Neural cell (in vitro differentiated cells): Measurements from ENCODE around the gene HPSE2.

ENCODE experiments used
- CTCF ChIP-seq: fragments of 450-650 bp; IDR thresholded peaks from 2 replicates; pipeline ENCODE4 v1.5.1; 2014; ENCODE audit warnings: antibody characterized with exemption, mild to moderate bottlenecking, moderate library complexity; ENCODE audit not compliant: poor library complexity, severe bottlenecking
- EP300 ChIP-seq: fragments of 450-650 bp; conservative IDR thresholded peaks from 2 replicates; pipeline ENCODE4 v1.6.1; 2014; ENCODE audit warnings: antibody characterized with exemption, mild to moderate bottlenecking, moderate library complexity; ENCODE audit not compliant: poor library complexity, severe bottlenecking
- EZH2 ChIP-seq: fragments of 200-600, 300-800 bp; shearing (Covaris generic), sonication (generic); IDR thresholded peaks from 2 replicates; pipeline ENCODE4 v1.6.1; 2014; ENCODE audit warnings: antibody characterized with exemption, low read length, borderline replicate concordance, mild to moderate bottlenecking; ENCODE audit not compliant: insufficient read depth, poor library complexity, severe bottlenecking
- MXI1 ChIP-seq: fragments of 450-650 bp; conservative IDR thresholded peaks from 2 replicates; pipeline ENCODE4 v1.6.1; 2014; ENCODE audit warnings: antibody characterized with exemption, mild to moderate bottlenecking; ENCODE audit not compliant: poor library complexity, severe bottlenecking
- POLR2AphosphoS5 ChIP-seq: IDR thresholded peaks from 2 replicates; pipeline ENCODE4 v1.6.1; 2012

GRCh38 chr10:98582363-98582762 lies 653.3 kb downstream of the HPSE2 start:
- no peak for TF ChIP-seq CTCF
- TF ChIP-seq EP300: no peak
- no peak for TF ChIP-seq MXI1
- no peak for TF ChIP-seq POLR2AphosphoS5
- no peak for TF ChIP-seq EZH2
